DND-41 (cell line): Measurements from ENCODE around the gene CFAP54.

Experiments
- ATAC-seq: fragments of 200-7000 bp; cut with Tn5 transposase; 3 replicates; pipeline ENCODE4 v1.9.1; 2021; ENCODE audit warnings: low read depth; ENCODE audit not compliant: insufficient read depth
- DNase-seq: peaks from one replicate; pipeline ENCODE4 v3.0.0-alpha.2; 2020
- H2AFZ ChIP-seq: 2 replicates; pipeline ENCODE4 v1.6.0; 2012; ENCODE audit warnings: low read depth, low read length
- H3K27ac ChIP-seq: 2 replicates; pipeline ENCODE4 v1.5.1; 2012; ENCODE audit warnings: low read length, inconsistent platforms
- H3K27me3 ChIP-seq: fragments of 200-600 bp; sonication (generic); 2 replicates; pipeline ENCODE4 v1.6.0; 2012; ENCODE audit warnings: low read length, mild to moderate bottlenecking, inconsistent platforms; ENCODE audit not compliant: insufficient read depth, poor library complexity
- H3K36me3 ChIP-seq: 2 replicates; pipeline ENCODE4 v1.5.1; 2012; ENCODE audit warnings: low read length, inconsistent platforms; ENCODE audit not compliant: insufficient read depth
- H3K4me1 ChIP-seq: 2 replicates; pipeline ENCODE4 v1.5.1; 2012; ENCODE audit warnings: mild to moderate bottlenecking, low read length; ENCODE audit not compliant: insufficient read depth
- H3K4me2 ChIP-seq: 2 replicates; pipeline ENCODE4 v1.6.0; 2012; ENCODE audit warnings: mild to moderate bottlenecking, moderate library complexity, low read length, inconsistent platforms; ENCODE audit not compliant: insufficient read depth
- H3K4me3 ChIP-seq, 2 experiments: fragments of 200-600 bp in 1 of 2; shearing (Covaris generic) in 1 of 2; 2 replicates each; pipeline ENCODE4 v1.5.1; 2012 to 2016; ENCODE audit warnings: inconsistent platforms in 2 of 2, low read length in 2 of 2, mild to moderate bottlenecking in 2 of 2, low read depth in 1 of 2, moderate library complexity in 1 of 2
- H3K79me2 ChIP-seq: 2 replicates; pipeline ENCODE4 v1.6.0; 2012; ENCODE audit warnings: low read length, inconsistent platforms; ENCODE audit not compliant: insufficient read depth
- H3K9ac ChIP-seq: 2 replicates; pipeline ENCODE4 v1.6.0; 2012; ENCODE audit warnings: low read depth, mild to moderate bottlenecking, inconsistent platforms, low read length, moderate library complexity
- H3K9me3 ChIP-seq: 2 replicates; pipeline ENCODE4 v1.5.1; 2012; ENCODE audit warnings: low read length, moderate library complexity, mild to moderate bottlenecking, inconsistent platforms; ENCODE audit not compliant: insufficient read depth, severe bottlenecking
- H4K20me1 ChIP-seq: 2 replicates; pipeline ENCODE4 v1.6.0; 2012; ENCODE audit warnings: low read length; ENCODE audit not compliant: insufficient read depth
- CTCF ChIP-seq: IDR thresholded peaks from 2 replicates; pipeline ENCODE4 v1.5.1; 2012; ENCODE audit warnings: borderline replicate concordance, low read length, moderate library complexity, mild to moderate bottlenecking; ENCODE audit not compliant: poor library complexity, severe bottlenecking; ENCODE audit errors: extremely low read depth
- EZH2 ChIP-seq: IDR thresholded peaks from 3 replicates; pipeline ENCODE4 v1.6.1; 2012; ENCODE audit warnings: borderline replicate concordance, low read depth, mild to moderate bottlenecking, moderate library complexity, low read length, inconsistent platforms; ENCODE audit not compliant: severe bottlenecking

CFAP54 gene, protein sequence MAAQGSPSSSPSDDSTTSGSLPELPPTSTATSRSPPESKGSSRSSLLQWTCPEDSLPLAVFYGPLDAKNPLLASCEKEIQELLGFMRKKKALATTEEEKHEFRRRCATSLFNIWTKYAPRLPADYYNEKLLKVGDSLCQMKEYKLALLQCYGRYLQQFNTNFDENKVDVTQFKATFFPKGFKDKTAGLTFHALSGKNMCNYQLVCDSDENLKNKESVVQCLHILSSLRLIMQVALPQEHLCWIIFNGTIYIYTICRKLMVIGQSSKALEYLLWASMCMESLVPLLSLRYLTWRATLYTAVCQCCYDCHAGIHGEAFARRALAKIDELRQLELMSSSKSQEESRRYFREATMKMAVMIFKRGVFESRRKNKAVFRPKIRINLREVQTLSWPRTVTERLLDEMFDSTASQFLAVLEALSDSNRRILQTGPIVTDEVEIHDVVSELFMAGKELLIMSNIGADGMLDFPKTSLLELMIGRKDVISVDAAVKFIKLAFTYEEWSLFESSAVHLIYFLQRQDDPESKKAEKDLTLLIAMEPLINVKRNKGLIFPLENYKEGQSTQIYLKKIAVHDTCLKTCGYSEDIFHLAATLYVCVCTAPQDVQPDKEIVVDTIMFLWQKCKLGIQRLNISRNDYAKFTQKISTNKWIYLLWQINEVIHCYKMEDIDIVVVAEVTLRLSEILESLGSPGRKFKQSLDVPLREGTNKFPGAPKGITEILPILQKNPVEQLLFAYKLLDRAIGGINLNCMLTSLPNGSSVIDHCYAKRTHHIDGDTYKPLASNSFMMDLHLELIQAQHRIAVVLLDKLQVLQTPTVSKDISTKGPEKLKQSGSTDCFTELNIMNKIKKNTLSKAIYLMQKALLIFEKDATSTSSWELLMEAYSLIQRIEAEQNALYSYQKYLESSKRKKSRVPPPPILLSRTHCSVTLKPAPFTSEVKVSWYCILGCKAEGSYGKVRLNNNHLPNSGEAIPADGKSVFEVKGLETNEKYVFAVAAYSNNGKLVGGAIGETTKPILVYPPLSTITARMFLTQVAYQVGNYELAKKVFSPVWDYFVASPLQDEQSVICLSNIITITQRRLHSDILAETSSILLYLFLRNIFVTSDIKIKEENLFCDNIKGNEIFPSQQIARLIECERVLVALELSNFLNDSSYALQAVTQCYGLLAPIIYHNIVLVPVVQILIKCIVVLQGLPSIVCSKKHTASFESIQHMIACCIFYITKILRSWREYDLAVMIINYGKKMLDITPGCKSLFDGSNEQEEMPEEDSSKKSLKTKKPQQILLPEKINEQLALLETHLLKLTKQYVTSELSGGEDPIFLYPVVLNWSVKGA (N-terminal part only)

GRCh38 chr12:96489392-96490056, at the start of gene CFAP54:
Gene CFAP54 (plus strand): TSS chr12:96489577. CDS start chr12:96489610, 33 bp downstream.
- Histone ChIP-seq H3K79me2 (no peaks in the 10 kb centered on the region), H3K4me2 (peak within 1 kb of the TSS; percentile 82), H3K36me3 (no peaks in the 10 kb centered on the region), H3K27ac (no peak within 1 kb of the TSS), H3K4me3 (peak within 1 kb of the TSS; percentile 19 to 63; a peak in 3 of 4 replicates), H3K4me1 (peaks cover 14% of the 10 kb centered on the region), H3K9me3 (no peaks in the 10 kb centered on the region), H3K9ac (peak within 1 kb of the TSS; percentile 32; the same call in 1 of the 2 replicates), H3K27me3 (no peaks in the 10 kb centered on the region), H4K20me1 (no peaks in the 10 kb centered on the region), H2AFZ (peak within 1 kb of the TSS; percentile 79)
- ATAC-seq = peak; percentile 96
- DNase-seq = peak; percentile 92
- TF ChIP-seq EZH2 (no peak), CTCF (peak; percentile 89)

DNA sequence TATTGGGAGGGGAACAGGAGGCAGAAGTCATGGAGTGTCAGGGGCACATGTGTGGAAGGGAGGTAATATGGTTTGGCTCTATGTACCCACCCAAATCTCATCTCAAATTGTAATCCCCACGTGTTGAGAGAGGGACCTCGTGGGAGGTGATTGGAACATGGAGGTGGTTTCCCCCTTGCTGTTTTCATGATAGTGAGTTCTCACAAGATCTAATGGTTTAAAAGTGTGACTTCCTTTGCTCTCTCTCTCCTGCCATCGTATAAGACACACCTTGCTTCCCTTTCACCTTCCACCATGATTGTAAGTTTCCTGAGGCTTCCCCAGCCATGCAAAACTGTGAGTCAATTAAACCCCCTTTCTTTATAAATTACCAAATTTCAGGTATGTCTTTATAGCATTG, 47.6 kb upstream of the CFAP54 start:
- H3K27me3 ChIP-seq = no peaks in the 10 kb centered on the region
- no peak for TF ChIP-seq EZH2
- TF ChIP-seq CTCF = no peak

DNA sequence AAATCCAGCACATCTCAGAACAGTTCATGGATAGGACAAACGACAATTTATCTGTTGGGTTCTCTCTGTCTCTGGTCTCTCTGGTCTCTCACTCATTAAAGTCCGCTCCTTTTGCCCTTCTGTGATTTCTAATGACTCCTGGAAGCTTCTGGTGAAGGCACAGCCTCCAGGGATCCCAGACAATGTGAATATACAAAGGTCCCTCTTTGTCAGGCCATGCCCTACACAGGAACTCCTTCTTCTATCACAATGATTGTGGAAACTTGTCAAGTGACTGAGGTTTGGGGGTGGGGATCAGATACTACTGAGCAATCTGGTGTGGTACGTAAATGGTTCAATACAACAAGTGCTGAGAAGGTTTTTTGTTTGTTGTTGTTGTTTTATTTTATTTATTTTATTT, 46.5 kb upstream of the CFAP54 start:
- ATAC-seq (no peak), DNase-seq (no peak)
- peaks cover 22% of the 10 kb centered on the region for H3K4me1 ChIP-seq
- H2AFZ ChIP-seq = no peak overlapping the region
- no peaks in the 10 kb centered on the region for H3K79me2 ChIP-seq
- no peak overlapping the region for H3K4me3 ChIP-seq
- no peaks in the 10 kb centered on the region for H3K27me3 ChIP-seq
- no peak overlapping the region for H3K9ac ChIP-seq
- no peaks in the 10 kb centered on the region for H4K20me1 ChIP-seq
- no peaks in the 10 kb centered on the region for H3K9me3 ChIP-seq
- H3K36me3 ChIP-seq = no peaks in the 10 kb centered on the region
- no peak for TF ChIP-seq EZH2
- TF ChIP-seq CTCF = no peak
- H3K27ac ChIP-seq = no peak overlapping the region
- H3K4me2 ChIP-seq = no peak overlapping the region

More for the DNA sequence above, 47.6 kb upstream of the CFAP54 start:
- Histone ChIP-seq H3K36me3 (no peaks in the 10 kb centered on the region), H3K4me1 (peaks cover 22% of the 10 kb centered on the region), H3K4me2 (no peak overlapping the region), H3K4me3 (no peak overlapping the region), H3K9me3 (no peaks in the 10 kb centered on the region), H2AFZ (no peak overlapping the region), H4K20me1 (no peaks in the 10 kb centered on the region), H3K79me2 (no peaks in the 10 kb centered on the region), H3K9ac (no peak overlapping the region), H3K27ac (no peak overlapping the region)
- ATAC-seq = no peak
- DNase-seq = no peak
